AG08396 (cell line): ENCODE data around the gene C1orf87.
"Not testable (repeated sequence)": the region's sequence is repeated elsewhere in the genome, so short reads cannot be mapped to it uniquely, and the experiment has no call there.

Experiments used
- DNase-seq: peaks from one replicate; pipeline ENCODE4 v3.0.0; 2012; ENCODE audit warnings: low spot score, mixed read lengths

Gene C1orf87

GRCh38 chr1:59992040-59992820 is 81.3 kb downstream of the C1orf87 start:
- DNase-seq = no peak

- no peak for DNase-seq
These were observed 83.1 kb downstream of the C1orf87 start for GRCh38 chr1:59990470-59990869.

- DNase-seq = peak; percentile 32
These were observed 86.9 kb downstream of the C1orf87 start for GRCh38 chr1:59986516-59987310.

GRCh38 chr1:59985911-59986515 is 87.6 kb downstream of the C1orf87 start:
- DNase-seq = no peak

GRCh38 chr1:59979666-59980065 is 93.9 kb downstream of the C1orf87 start:
- DNase-seq = no peak

- no peak for DNase-seq
These were observed 95.1 kb downstream of the C1orf87 start for GRCh38 chr1:59978511-59978910.

GRCh38 chr1:59978026-59978425 is 95.5 kb downstream of the C1orf87 start:
- no peak for DNase-seq

GRCh38 chr1:59977075-59977410 is 96.5 kb downstream of the C1orf87 start:
- no peak for DNase-seq

- DNase-seq = peak; percentile 79
These were observed 97.1 kb downstream of the C1orf87 start for GRCh38 chr1:59976194-59977074.

GRCh38 chr1:59973719-59974118 is 99.9 kb downstream of the C1orf87 start:
- no peak for DNase-seq

- peak; percentile 48 for DNase-seq
These were observed 101.2 kb downstream of the C1orf87 start for GRCh38 chr1:59972216-59972927.

GRCh38 chr1:59971464-59971911 is 102.1 kb downstream of the C1orf87 start:
- DNase-seq = peak; percentile 83

- not testable (repeated sequence) for DNase-seq
These were observed 103.9 kb downstream of the C1orf87 start for GRCh38 chr1:59969542-59970175.

- not testable (repeated sequence) for DNase-seq
These were observed 104.8 kb downstream of the C1orf87 start for GRCh38 chr1:59968746-59969145.

- DNase-seq = no peak
These were observed 105.8 kb downstream of the C1orf87 start for GRCh38 chr1:59967780-59968179.

GRCh38 chr1:59967141-59967697 is 106.4 kb downstream of the C1orf87 start:
- DNase-seq = peak; percentile 65

- DNase-seq = peak; percentile 59
These were observed 121.5 kb downstream of the C1orf87 start for GRCh38 chr1:59952065-59952464.

GRCh38 chr1:59949648-59950047 is 123.9 kb downstream of the C1orf87 start:
- DNase-seq = no peak

- DNase-seq = no peak
These were observed 124.6 kb downstream of the C1orf87 start for GRCh38 chr1:59948990-59949389.
